Neuron (in vitro differentiated cells): Measurements from ENCODE around the gene NFATC1.
"Not testable (repeated sequence)": the region's sequence is repeated elsewhere in the genome, so short reads cannot be mapped to it uniquely, and the experiment has no call there.

Experiments
- H2AFZ ChIP-seq: one replicate; pipeline ENCODE4 v1.6.1; 2013; ENCODE audit warnings: low read depth, mild to moderate bottlenecking, inconsistent platforms, low read length, moderate library complexity
- H3K27me3 ChIP-seq: one replicate; pipeline ENCODE4 v1.6.1; 2013; ENCODE audit warnings: low read length; ENCODE audit not compliant: insufficient read depth
- H3K36me3 ChIP-seq: one replicate; pipeline ENCODE4 v1.6.1; 2013; ENCODE audit warnings: low read length; ENCODE audit not compliant: insufficient read depth
- H3K4me1 ChIP-seq: one replicate; pipeline ENCODE4 v1.6.1; 2013; ENCODE audit warnings: low read length; ENCODE audit not compliant: insufficient read depth
- H3K4me3 ChIP-seq: 2 replicates; pipeline ENCODE4 v1.5.1; 2013; ENCODE audit warnings: mild to moderate bottlenecking, low read length, moderate library complexity
- H3K9me3 ChIP-seq: one replicate; pipeline ENCODE4 v1.6.1; 2013; ENCODE audit warnings: low read length

NFATC1 gene

GRCh38 chr18:79476918-79477571, 81.3 kb downstream of the NFATC1 start:
- Histone ChIP-seq H2AFZ (no peak overlapping the region), H3K36me3 (no peaks in the 10 kb centered on the region), H3K4me3 (no peak overlapping the region), H3K9me3 (peaks cover 2% of the 10 kb centered on the region), H3K27me3 (no peaks in the 10 kb centered on the region), H3K4me1 (no peaks in the 10 kb centered on the region)

- no peaks in the 10 kb centered on the region for H3K27me3 ChIP-seq
- H3K4me3 ChIP-seq, result no peak overlapping the region
- H3K4me1 ChIP-seq, result no peaks in the 10 kb centered on the region
- no peaks in the 10 kb centered on the region for H3K36me3 ChIP-seq
- peaks cover 2% of the 10 kb centered on the region for H3K9me3 ChIP-seq
- no peak overlapping the region for H2AFZ ChIP-seq
Measured at GRCh38 chr18:79477711-79478483, 82.2 kb downstream of the NFATC1 start.

DNA sequence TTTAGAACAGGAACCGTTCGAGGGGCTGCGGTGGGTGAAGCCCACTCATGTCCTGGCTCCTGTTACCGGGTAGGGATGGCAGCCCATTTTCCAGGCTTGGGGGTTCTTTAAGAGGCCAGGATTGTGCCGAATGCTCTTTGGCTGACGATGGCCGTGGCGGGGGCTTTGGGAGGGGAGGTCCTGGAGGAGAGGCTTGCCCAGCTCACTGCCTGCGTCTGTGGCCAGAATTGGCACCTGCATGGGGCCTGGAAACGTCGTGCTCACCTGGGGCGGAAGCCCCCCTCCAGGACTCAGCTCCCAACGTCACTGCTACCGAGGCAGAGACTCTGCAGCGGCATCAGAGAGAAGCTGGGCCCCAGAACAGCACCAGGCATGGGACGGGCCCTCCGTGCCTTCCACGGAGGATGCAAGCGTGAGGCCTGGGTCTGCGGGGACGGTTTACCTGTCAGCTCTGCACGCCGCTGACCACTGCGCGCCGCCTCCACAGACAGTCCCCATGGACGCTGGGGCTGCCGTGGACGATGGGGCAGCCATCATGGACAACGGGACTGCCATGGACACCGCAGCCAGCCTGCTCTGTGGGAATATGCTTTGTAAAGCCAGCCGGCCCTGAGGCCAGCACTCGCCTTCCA, 82.9 kb downstream of the NFATC1 start:
- Histone ChIP-seq H3K4me1 (no peaks in the 10 kb centered on the region), H3K9me3 (peaks cover 2% of the 10 kb centered on the region), H3K27me3 (no peaks in the 10 kb centered on the region), H2AFZ (no peak overlapping the region), H3K4me3 (no peak overlapping the region), H3K36me3 (no peaks in the 10 kb centered on the region)

- Histone ChIP-seq H3K4me1 (no peaks in the 10 kb centered on the region), H3K36me3 (no peaks in the 10 kb centered on the region), H2AFZ (no peak overlapping the region), H3K9me3 (peaks cover 2% of the 10 kb centered on the region), H3K27me3 (no peaks in the 10 kb centered on the region), H3K4me3 (no peak overlapping the region)
Measured at GRCh38 chr18:79479116-79479760, 83.5 kb downstream of the NFATC1 start.

DNA sequence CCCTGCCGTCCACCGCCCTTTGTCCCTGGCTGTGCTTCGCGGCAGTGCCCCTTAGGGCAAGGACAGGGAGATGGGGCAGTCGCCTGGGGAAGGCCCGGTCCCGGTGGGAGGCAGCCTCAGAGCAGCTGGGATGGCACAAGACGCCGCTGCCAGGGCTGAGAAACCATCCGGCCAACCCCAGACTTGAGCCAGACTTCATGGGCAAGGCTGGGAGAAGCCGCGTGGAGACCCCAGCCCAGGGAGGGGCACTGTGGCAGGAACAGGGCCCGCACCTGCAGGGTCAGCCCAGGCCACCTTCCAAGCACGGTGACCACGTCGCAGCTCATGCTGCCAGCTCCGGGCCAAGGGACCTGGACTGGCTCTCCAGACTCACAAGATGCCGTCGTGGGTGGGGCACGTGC, 84.0 kb downstream of the NFATC1 start:
- H3K9me3 ChIP-seq, result peaks cover 2% of the 10 kb centered on the region
- no peaks in the 10 kb centered on the region for H3K36me3 ChIP-seq
- H3K27me3 ChIP-seq, result no peaks in the 10 kb centered on the region
- no peaks in the 10 kb centered on the region for H3K4me1 ChIP-seq
- no peak overlapping the region for H3K4me3 ChIP-seq
- no peak overlapping the region for H2AFZ ChIP-seq

- no peaks in the 10 kb centered on the region for H3K9me3 ChIP-seq
- H3K27me3 ChIP-seq, result no peaks in the 10 kb centered on the region
- no peak overlapping the region for H2AFZ ChIP-seq
- no peak overlapping the region for H3K4me3 ChIP-seq
- H3K4me1 ChIP-seq, result no peaks in the 10 kb centered on the region
- no peaks in the 10 kb centered on the region for H3K36me3 ChIP-seq
Measured at GRCh38 chr18:79480171-79481045, 84.7 kb downstream of the NFATC1 start.

DNA sequence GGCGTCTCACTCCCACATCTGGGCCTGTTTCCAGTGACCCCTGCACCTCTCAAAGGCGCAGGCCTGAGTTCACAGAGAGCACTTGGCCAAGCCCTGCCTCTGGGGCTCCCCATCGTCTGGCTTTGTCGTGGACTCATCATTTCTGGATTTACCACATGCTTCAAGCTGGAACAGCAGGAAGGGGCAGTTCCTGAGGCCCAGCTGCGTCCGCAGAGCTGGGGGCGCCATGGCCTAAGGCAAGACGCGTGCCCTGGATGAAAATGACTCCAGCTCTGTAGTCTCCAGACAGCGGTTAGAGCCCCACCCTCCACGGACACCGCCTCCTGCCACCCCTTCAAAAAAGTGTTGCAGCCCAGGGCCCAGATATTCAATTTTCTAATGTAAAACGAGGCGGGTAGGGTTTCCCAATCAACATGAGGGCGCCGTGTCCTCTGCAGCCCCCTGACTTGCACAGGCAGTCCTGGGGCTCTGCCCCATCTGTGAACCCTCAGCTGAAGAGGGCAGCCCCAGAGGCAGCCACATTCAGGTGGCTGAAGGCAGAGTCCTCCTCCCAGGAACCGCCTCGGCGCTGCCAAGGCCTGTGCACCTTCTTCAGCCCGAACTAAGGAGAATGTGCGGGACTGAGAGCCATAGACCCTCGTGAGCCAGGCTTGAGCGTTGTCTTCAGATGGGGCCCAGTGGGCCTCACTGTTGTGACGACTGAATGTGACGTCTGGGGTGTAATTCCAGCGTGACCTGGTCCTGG, 85.5 kb downstream of the NFATC1 start:
- no peaks in the 10 kb centered on the region for H3K27me3 ChIP-seq
- H3K9me3 ChIP-seq, result no peaks in the 10 kb centered on the region
- H3K4me3 ChIP-seq, result no peak overlapping the region
- H3K4me1 ChIP-seq, result no peaks in the 10 kb centered on the region
- H2AFZ ChIP-seq, result no peak overlapping the region
- H3K36me3 ChIP-seq, result no peaks in the 10 kb centered on the region

DNA sequence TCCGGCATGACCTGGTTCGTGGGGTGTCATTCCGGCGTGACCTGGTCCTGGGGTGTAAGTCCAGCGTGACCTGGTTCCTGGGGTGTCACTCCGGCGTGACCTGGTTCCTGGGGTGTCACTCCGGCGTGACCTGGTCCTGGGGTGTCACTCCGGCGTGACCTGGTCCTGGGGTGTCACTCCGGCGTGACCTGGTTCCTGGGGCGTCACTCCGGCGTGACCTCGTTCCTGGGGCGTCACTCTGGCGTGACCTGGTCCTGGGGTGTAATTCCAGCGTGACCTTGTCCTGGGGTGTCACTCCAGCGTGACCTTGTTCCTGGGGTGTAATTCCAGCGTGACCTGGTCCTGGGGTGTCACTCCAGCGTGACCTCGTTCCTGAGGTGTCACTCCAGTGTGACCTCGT, 87.7 kb downstream of the NFATC1 start:
- not testable (repeated sequence) for H3K9me3 ChIP-seq, H3K4me3 ChIP-seq, H3K36me3 ChIP-seq, H3K4me1 ChIP-seq, H3K27me3 ChIP-seq, H2AFZ ChIP-seq

GRCh38 chr18:79483971-79484491, 88.3 kb downstream of the NFATC1 start:
- Histone ChIP-seq H3K9me3 (no peaks in the 10 kb centered on the region), H3K27me3 (no peaks in the 10 kb centered on the region), H2AFZ (no peak overlapping the region), H3K4me3 (no peak overlapping the region), H3K4me1 (no peaks in the 10 kb centered on the region), H3K36me3 (no peaks in the 10 kb centered on the region)

- H3K36me3 ChIP-seq, result no peaks in the 10 kb centered on the region
- no peaks in the 10 kb centered on the region for H3K9me3 ChIP-seq
- H2AFZ ChIP-seq, result no peak overlapping the region
- H3K4me1 ChIP-seq, result no peaks in the 10 kb centered on the region
- no peak overlapping the region for H3K4me3 ChIP-seq
- H3K27me3 ChIP-seq, result no peaks in the 10 kb centered on the region
Measured at GRCh38 chr18:79484661-79485621, 89.2 kb downstream of the NFATC1 start.

DNA sequence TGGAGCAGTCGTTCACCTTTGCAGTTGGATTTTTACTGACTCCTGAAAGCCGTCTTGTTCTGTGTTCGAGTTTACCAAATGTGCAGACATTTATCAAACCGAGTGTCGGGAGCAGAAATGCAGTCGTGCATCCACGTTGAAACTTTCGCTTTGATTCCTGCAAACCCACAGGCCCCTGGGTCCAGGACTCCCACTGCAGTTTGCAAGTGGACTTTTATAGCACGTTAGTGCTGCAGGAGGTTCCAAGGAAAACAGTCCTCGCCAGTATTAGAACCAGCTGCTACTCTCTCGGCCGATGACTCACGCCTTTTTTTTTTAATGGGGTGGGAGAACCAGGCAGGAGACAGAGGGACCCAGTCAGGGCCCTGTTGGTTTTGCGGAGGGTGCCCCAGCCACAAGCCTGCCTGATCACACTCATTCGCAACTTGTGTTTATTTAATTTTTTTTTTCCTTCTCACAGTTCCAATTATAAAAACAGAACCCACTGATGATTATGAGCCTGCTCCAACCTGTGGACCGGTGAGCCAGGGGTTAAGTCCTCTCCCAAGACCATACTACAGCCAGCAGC, 90.1 kb downstream of the NFATC1 start:
- Histone ChIP-seq H3K9me3 (no peaks in the 10 kb centered on the region), H2AFZ (no peak overlapping the region), H3K4me1 (no peaks in the 10 kb centered on the region), H3K36me3 (no peaks in the 10 kb centered on the region), H3K4me3 (no peak overlapping the region), H3K27me3 (no peaks in the 10 kb centered on the region)
